ENCODE results near the gene ASB8.
A peak's percentile ranks its signal among the peaks of the same experiment; 100 is the strongest.

ASB8 gene

DNA sequence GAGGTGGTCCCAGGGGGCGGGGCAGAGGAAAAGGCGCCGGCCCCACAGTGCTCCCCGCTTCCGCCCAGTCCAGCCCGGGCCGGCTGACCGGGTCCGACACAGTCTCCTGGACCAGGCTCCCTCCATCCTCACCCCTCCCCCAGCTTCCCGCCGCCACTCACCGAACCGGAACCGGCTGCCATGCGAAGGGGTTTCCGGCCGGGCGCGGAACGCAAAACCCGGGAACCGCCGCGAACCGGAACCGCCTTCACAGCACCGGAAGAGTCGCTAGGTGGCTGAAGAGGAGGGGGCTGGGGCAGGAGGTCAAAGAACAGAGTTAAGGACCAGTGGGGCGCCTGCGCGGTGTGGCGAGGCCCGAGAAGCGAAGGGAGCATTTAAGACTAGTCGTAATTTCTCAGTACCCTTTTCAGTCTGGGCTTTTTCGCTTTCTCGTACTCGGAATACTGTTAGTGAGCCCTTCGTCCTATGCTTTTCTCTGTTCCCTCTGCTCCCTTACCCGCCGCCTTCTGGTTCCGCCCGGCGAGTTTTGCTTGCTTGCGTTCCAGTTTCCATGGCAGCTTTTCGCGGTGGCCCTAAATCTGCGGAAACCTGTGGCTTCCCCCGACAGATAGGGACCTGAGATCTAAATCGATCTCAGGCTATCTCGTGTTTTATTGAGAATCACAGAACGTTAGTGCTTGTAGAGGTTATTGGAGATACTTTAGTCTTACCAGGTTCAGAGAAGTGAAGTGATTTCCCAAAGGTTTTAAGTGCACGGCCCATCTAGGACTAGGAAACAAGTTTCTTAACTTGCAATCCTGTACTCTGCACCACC, 51.2 kb downstream of the ASB8 start, which contains the start of gene SENP1:
Gene SENP1, minus strand, starts transcription at position 213 of the 814 bp plus-strand sequence. CDS start 4,607 bp downstream, outside the sequence.
- peak; percentile 81 to 83 for DNase-seq (ENCODE audit: low read depth in 2 of 2)

DNA sequence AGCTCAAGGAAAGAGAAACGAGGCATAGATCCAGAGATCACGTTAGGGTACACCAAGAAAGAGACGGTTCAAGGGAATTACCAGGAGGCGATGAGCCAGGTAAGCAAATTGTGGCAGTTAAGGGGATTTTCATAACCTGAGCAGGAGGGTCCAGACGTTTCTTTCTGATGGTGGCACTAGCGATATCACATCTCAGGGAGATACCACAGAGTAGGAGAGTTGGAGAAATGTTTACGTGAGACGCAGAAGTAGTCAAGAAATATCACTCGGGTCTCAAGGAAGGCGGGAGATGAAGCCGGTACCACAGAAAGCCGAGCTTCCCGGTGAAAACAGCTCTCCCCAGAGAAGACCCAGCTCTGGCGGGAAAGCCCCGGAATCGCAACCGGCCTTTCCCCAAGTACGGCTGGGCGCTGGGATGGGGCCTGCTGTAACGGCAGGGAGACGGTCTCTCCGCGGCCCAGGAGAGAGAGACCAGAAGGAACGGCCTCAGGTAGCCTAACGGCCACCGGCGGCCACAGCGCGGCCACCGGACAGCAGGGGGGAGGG, 51.9 kb downstream of the ASB8 start:
- peak in 1 of 2 donors; percentile 28 for DNase-seq (ENCODE audit: low read depth in 2 of 2)

- no peak for DNase-seq (ENCODE audit: low read depth in 2 of 2)
Measured at GRCh38 chr12:48104531-48104930, 52.8 kb downstream of the ASB8 start.
